HCT116 (cell line): ENCODE data around the gene SLC24A5. TPM values are rescaled to one million over a fixed set of nuclear protein-coding genes. Genes with fewer than 3 reads are reported as not detected.

Source experiments
- total RNA-seq: library from RNA; stranded (reverse); gene quantifications from one replicate; pipeline ENCODE4 v1.2.1, GENCODE V29; 2021; ENCODE audit not compliant: unreplicated experiment

The SLC24A5 gene
- total RNA-seq, 1 experiment from 2014 or later = not detected

Other genes with a start within 250 kb of the SLC24A5 start
- gene MYEF2, start 57.3 kb downstream of the SLC24A5 start, total RNA-seq = 0.69 TPM
- gene CTXN2, start 70.7 kb downstream of the SLC24A5 start, total RNA-seq = not detected
- not detected for gene SLC12A1, start 85.3 kb downstream of the SLC24A5 start, total RNA-seq
- 130 TPM for gene DUT, start 210.4 kb downstream of the SLC24A5 start, total RNA-seq